ENCODE data around the gene CEP70.

DNA sequence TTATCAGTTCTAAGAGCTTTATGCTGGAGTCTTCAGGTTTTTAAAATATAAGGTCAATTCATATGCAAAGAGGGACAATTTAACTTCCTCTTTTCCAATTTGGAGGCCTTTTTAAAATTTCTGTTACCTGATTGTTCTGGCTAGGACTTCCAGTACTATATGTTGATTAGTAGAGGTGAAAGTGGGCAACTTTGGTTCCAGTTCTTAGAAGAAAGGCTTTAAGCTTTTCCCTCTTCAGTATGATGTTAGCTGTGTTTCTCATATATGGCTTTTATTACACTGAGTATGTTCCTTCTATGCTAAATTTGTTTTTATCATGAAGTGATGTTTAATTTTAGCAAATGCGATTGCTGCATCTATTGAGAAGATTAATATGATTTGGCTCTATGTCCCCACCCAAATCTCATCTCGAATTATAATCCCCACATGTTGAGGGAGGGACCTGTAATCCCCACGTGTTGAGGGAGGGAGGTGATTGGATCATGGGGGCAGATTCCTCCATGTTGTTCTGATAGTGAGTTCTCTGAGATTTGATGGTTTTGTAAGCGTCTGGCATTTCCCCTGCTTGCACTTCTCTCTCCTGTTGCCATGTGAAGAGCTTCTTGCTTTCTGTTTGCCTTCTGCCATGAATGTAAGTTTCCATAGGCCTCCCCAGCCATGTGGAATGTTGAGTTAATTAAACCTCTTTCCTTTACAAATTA, 48.3 kb upstream of the CEP70 start:
- TF ChIP-seq, protein P1, sequence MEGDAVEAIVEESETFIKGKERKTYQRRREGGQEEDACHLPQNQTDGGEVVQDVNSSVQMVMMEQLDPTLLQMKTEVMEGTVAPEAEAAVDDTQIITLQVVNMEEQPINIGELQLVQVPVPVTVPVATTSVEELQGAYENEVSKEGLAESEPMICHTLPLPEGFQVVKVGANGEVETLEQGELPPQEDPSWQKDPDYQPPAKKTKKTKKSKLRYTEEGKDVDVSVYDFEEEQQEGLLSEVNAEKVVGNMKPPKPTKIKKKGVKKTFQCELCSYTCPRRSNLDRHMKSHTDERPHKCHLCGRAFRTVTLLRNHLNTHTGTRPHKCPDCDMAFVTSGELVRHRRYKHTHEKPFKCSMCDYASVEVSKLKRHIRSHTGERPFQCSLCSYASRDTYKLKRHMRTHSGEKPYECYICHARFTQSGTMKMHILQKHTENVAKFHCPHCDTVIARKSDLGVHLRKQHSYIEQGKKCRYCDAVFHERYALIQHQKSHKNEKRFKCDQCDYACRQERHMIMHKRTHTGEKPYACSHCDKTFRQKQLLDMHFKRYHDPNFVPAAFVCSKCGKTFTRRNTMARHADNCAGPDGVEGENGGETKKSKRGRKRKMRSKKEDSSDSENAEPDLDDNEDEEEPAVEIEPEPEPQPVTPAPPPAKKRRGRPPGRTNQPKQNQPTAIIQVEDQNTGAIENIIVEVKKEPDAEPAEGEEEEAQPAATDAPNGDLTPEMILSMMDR (IDR thresholded peaks at IDR 0.05): no peak
- TF ChIP-seq POLR2AphosphoS5 (IDR thresholded peaks at IDR 0.05) (no peak), POLR2A (IDR thresholded peaks at IDR 0.05) (no peak)

Data from gastroesophageal sphincter (tissue), 3 donors.